B cell (primary cell): ENCODE measurements around the gene CCN5. TPM values are rescaled to one million over a fixed set of nuclear protein-coding genes. Genes with fewer than 3 reads are reported as not detected.
"Not testable (repeated sequence)": the region's sequence is repeated elsewhere in the genome, so short reads cannot be mapped to it uniquely, and the experiment has no call there.

ENCODE experiments used
- ATAC-seq: fragments of 200-7000 bp; cut with Tn5 transposase; one replicate; pipeline ENCODE4 v1.10.0; 2021; ENCODE audit warnings: low read depth, mild to moderate bottlenecking, moderate number of reproducible peaks, moderate library complexity
- CTCF ChIA-PET: fragments of 350-600 bp; sonication (Branson Sonifier 250); formaldehyde crosslinking; loops from one replicate; lab custom pipeline; 2021; ENCODE audit warnings: antibody characterized with exemption, inconsistent platforms; lab: Charles Lee
- POLR2A ChIA-PET: fragments of 350-600 bp; sonication (Branson Sonifier 250); formaldehyde crosslinking; loops from one replicate; lab custom pipeline; 2021; ENCODE audit warnings: antibody characterized with exemption; lab: Charles Lee
- DNase-seq: peaks from one replicate; pipeline ENCODE4 v3.0.0; 2013
- H2AFZ ChIP-seq: 2 replicates; pipeline ENCODE4 v1.6.1; 2012; ENCODE audit warnings: mild to moderate bottlenecking, low read depth, low read length; ENCODE audit not compliant: insufficient read depth, poor library complexity, severe bottlenecking
- H3K27ac ChIP-seq, 2 donors: 1 replicate in 1 of 2; 2 replicates in 1 of 2; pipeline ENCODE4 v1.5.1; 2012 to 2013; ENCODE audit warnings: low read length in 2 of 2, mild to moderate bottlenecking in 2 of 2, moderate library complexity in 1 of 2
- H3K27me3 ChIP-seq, 4 experiments: fragments of 200-600 bp in 1 of 4; sonication (generic) in 1 of 4; replicated peaks in 1 of 4; 1 replicate in 2 of 4; 2 replicates in 2 of 4; pipeline versions ENCODE4 v1.6.1 to v1.7.0; 2013 to 2016; ENCODE audit warnings: low read length in 3 of 4, mild to moderate bottlenecking in 2 of 4, mixed read lengths in 1 of 4, moderate library complexity in 1 of 4; ENCODE audit not compliant: insufficient read depth in 4 of 4, control insufficient read depth in 3 of 4; ENCODE audit errors: control extremely low read depth in 1 of 4
- H3K36me3 ChIP-seq, 2 experiments: replicated peaks in 1 of 2; 1 replicate in 1 of 2; 2 replicates in 1 of 2; pipeline versions ENCODE4 v1.6.1 to v1.7.1; 2013; ENCODE audit warnings: low read length in 1 of 2; ENCODE audit not compliant: insufficient read depth in 2 of 2, control insufficient read depth in 1 of 2; ENCODE audit errors: control extremely low read depth in 1 of 2, extremely low read depth in 1 of 2
- H3K4me1 ChIP-seq, 2 donors: fragments of 200-600 bp in 1 of 2; sonication (generic) in 1 of 2; 1 replicate in 1 of 2; 2 replicates in 1 of 2; pipeline versions ENCODE4 v1.5.1 to v1.6.1; 2013 to 2017; ENCODE audit warnings: low read length in 2 of 2; ENCODE audit not compliant: control insufficient read depth in 2 of 2, insufficient read depth in 2 of 2
- H3K4me2 ChIP-seq: replicated peaks from 2 replicates; pipeline ENCODE3; 2012; ENCODE audit warnings: mild to moderate bottlenecking, low read depth, low read length; ENCODE audit not compliant: poor library complexity, severe bottlenecking
- H3K4me3 ChIP-seq, 5 experiments: fragments of 200-600 bp in 1 of 5; sonication (generic) in 1 of 5; 1 replicate in 3 of 5; 2 replicates in 2 of 5; pipeline versions ENCODE4 v1.5.1 to v1.7.0; 2011 to 2016; ENCODE audit warnings: low read length in 4 of 5, mild to moderate bottlenecking in 4 of 5, low read depth in 2 of 5, control low read depth in 1 of 5, moderate library complexity in 1 of 5; ENCODE audit not compliant: insufficient read depth in 1 of 5; ENCODE audit errors: control extremely low read depth in 1 of 5, extremely low read depth in 1 of 5
- H3K79me2 ChIP-seq: fragments of 200-600 bp; sonication (generic); one replicate; pipeline ENCODE4 v1.6.0; 2016; ENCODE audit warnings: low read length; ENCODE audit not compliant: control insufficient read depth, insufficient read depth
- H3K9ac ChIP-seq: fragments of 200-600 bp; sonication (generic); 2 replicates; pipeline ENCODE4 v1.6.1; 2017; ENCODE audit warnings: mild to moderate bottlenecking, low read length, moderate library complexity
- H3K9me3 ChIP-seq, 3 donors: one replicate each; pipeline versions ENCODE4 v1.6.1 to v1.7.1; 2013; ENCODE audit warnings: low read length in 2 of 3; ENCODE audit not compliant: control insufficient read depth in 2 of 3, insufficient read depth in 1 of 3; ENCODE audit errors: control extremely low read depth in 1 of 3
- H4K20me1 ChIP-seq: 2 replicates; pipeline ENCODE4 v1.6.0; 2012; ENCODE audit warnings: mild to moderate bottlenecking, low read length; ENCODE audit not compliant: insufficient read depth, control insufficient read depth, poor library complexity, severe bottlenecking
- H3K27ac Mint-ChIP-seq: one replicate; pipeline ENCODE4 v1.8.0; 2021; ENCODE audit warnings: mixed read lengths
- H3K27me3 Mint-ChIP-seq: one replicate; pipeline ENCODE4 v1.8.0; 2021; ENCODE audit warnings: mixed read lengths
- H3K4me1 Mint-ChIP-seq: one replicate; pipeline ENCODE4 v1.8.0; 2021; ENCODE audit warnings: mixed read lengths
- H3K4me3 Mint-ChIP-seq: one replicate; pipeline ENCODE4 v1.8.0; 2021; ENCODE audit warnings: mixed read lengths
- H3K9me3 Mint-ChIP-seq: one replicate; pipeline ENCODE4 v1.8.0; 2022; ENCODE audit warnings: mixed read lengths; ENCODE audit not compliant: insufficient read depth
- CTCF ChIP-seq: fragments of 200-600 bp; IDR thresholded peaks from one replicate; pipeline ENCODE4 v1.8.0; 2022; ENCODE audit warnings: antibody characterized with exemption, mild to moderate bottlenecking
- EZH2 ChIP-seq: IDR thresholded peaks from 2 replicates; pipeline ENCODE4 v1.6.1; 2012; ENCODE audit warnings: borderline replicate concordance, low read depth, mild to moderate bottlenecking, moderate library complexity, low read length; ENCODE audit not compliant: insufficient read depth, poor library complexity, severe bottlenecking
- WGBS: methylation state at CpG from one replicate; pipeline ENCODE4 v1.1.5; 2013; ENCODE audit warnings: missing lambda C conversion rate; ENCODE audit not compliant: insufficient coverage; 5-methylcytosine and 5-hydroxymethylcytosine counted together
- intact Hi-C: fragments of 100-400 bp; cut with micrococcal nuclease; formaldehyde crosslinking; loops from one replicate; pipeline ENCODE4 v1.10.0; 2022
- polyA minus RNA-seq: library from RNA; depleted of rRNA, polyadenylated mRNA; stranded (reverse); fragments of >200 nt; gene quantifications from 2 replicates; pipeline ENCODE4 v1.2.3, GENCODE V29; 2012
- polyA plus RNA-seq: library from polyadenylated mRNA; depleted of rRNA; stranded (reverse); fragments of >200 nt; gene quantifications from 2 replicates; pipeline ENCODE4 v1.2.3, GENCODE V29; 2012
- total RNA-seq, 2 donors: library from RNA; stranded (reverse); fragments of 120-200 nt in 1 of 2; gene quantifications; 1 replicate in 1 of 2; 2 replicates in 1 of 2; pipeline versions ENCODE4 v1.2.3 to v1.2.4, GENCODE V29; 2013 to 2022

The CCN5 gene
- not detected in 2 replicates for total RNA-seq
- not detected for total RNA-seq (2013)
- polyA plus RNA-seq: not detected in 2 replicates
- not detected in 2 replicates for polyA minus RNA-seq

- Histone ChIP-seq H3K9me3 (no peaks in the 10 kb centered on the region), H3K36me3 (no peaks in the 10 kb centered on the region), H3K4me3 (no peak within 1 kb of the TSS), H3K9ac (no peak within 1 kb of the TSS), H3K4me2 (no peak within 1 kb of the TSS), H4K20me1 (no peaks in the 10 kb centered on the region), H3K4me1 (no peaks in the 10 kb centered on the region), H3K27me3 (no peaks in the 10 kb centered on the region), H3K79me2 (no peaks in the 10 kb centered on the region), H3K27ac (no peak within 1 kb of the TSS), H2AFZ (no peak within 1 kb of the TSS)
- Mint-ChIP-seq H3K9me3 (no peaks in the 10 kb centered on the region), H3K27me3 (peaks cover 10% of the 10 kb centered on the region), H3K4me3 (no peak within 1 kb of the TSS), H3K27ac (no peak within 1 kb of the TSS), H3K4me1 (no peaks in the 10 kb centered on the region)
- ATAC-seq: no peak
- 43% methylated on average over 16 of the region's 28 CpGs for WGBS
- intact Hi-C loops: no loop called here
- CTCF ChIA-PET: interaction anchor here (1.4 kb wide), 1 partner anchor 31 kb away, joined by 3 read pairs; no protein-coding TSS in a partner anchor
- TF ChIP-seq EZH2: no peak
- no peak for TF ChIP-seq CTCF
- DNase-seq: no peak
- POLR2A ChIA-PET: no interaction called here
Observed at GRCh38 chr20:44714701-44715498, at the start of gene CCN5. Gene CCN5, plus strand, starts transcription at chr20:44715369. Its CDS starts 22 bp downstream, at chr20:44715391.

- Histone ChIP-seq H3K4me1 (peaks cover 4% of the 10 kb centered on the region in 2 donors), H2AFZ (no peak overlapping the region), H4K20me1 (no peaks in the 10 kb centered on the region), H3K79me2 (no peaks in the 10 kb centered on the region), H3K4me2 (no peak overlapping the region), H3K9me3 (no peaks in the 10 kb centered on the region), H3K36me3 (no peaks in the 10 kb centered on the region), H3K27ac (no peak overlapping the region), H3K4me3 (no peak overlapping the region), H3K9ac (no peak overlapping the region), H3K27me3 (peaks cover 0 to 3% (median 0%) of the 10 kb centered on the region in 4 experiments)
- Mint-ChIP-seq H3K27ac (no peak overlapping the region), H3K9me3 (no peaks in the 10 kb centered on the region), H3K4me1 (peaks cover 7% of the 10 kb centered on the region), H3K4me3 (no peak overlapping the region), H3K27me3 (no peaks in the 10 kb centered on the region)
- DNase-seq (no peak), ATAC-seq (no peak)
- 50% methylated on average over 1 of the region's 3 CpGs for WGBS
- ChIA-PET CTCF (interaction anchor here (0.6 to 1.9 kb wide), 5 partner anchors 16 to 179 kb away, joined by 3 to 6 read pairs (median 4); no protein-coding TSS in a partner anchor), POLR2A (no interaction called here)
- intact Hi-C loops: no loop called here
- TF ChIP-seq EZH2 (no peak), CTCF (no peak)
Observed at GRCh38 chr20:44666066-44666465, 49.1 kb upstream of the CCN5 start.

- 92% methylated on average over 9 of the region's 9 CpGs for WGBS
- ATAC-seq, H3K4me3 Mint-ChIP-seq, H3K9me3 Mint-ChIP-seq, H3K27ac Mint-ChIP-seq, H3K9me3 ChIP-seq, H3K4me1 Mint-ChIP-seq, H3K36me3 ChIP-seq, H3K9ac ChIP-seq, POLR2A ChIA-PET, H3K4me2 ChIP-seq, H3K27ac ChIP-seq, H2AFZ ChIP-seq, H3K79me2 ChIP-seq, H3K4me3 ChIP-seq, H3K27me3 Mint-ChIP-seq, H4K20me1 ChIP-seq, H3K27me3 ChIP-seq, DNase-seq: not testable (repeated sequence)
- intact Hi-C loops: loop anchor here (2.0 kb wide), 1 partner anchor 20 kb away; the partner anchor contains the start of gene ADA
- CTCF ChIA-PET: interaction anchor here (3.1 kb wide), 1 partner anchor 12 kb away, joined by 12 read pairs; no protein-coding TSS in a partner anchor
- peaks cover 8 to 13% of the 10 kb centered on the region in 2 donors for H3K4me1 ChIP-seq
Observed at GRCh38 chr20:44670851-44671250, 44.3 kb upstream of the CCN5 start.
